NCI-H2081 (cell line): ENCODE data around the gene MFSD1.

ENCODE experiments used
- DNase-seq, 2 experiments: peaks; one replicate each; lab custom pipeline; 2025; lab: John Stamatoyannopoulos, UW

MFSD1 gene

GRCh38 chr3:158819282-158819681 lies 17.4 kb downstream of the MFSD1 start:
- DNase-seq = no peak

GRCh38 chr3:158820521-158820920 lies 18.7 kb downstream of the MFSD1 start:
- no peak for DNase-seq

- DNase-seq = no peak
These were observed 20.0 kb downstream of the MFSD1 start for GRCh38 chr3:158821847-158822246.

GRCh38 chr3:158823426-158823825 lies 21.6 kb downstream of the MFSD1 start:
- DNase-seq = no peak

- no peak for DNase-seq
These were observed 25.9 kb downstream of the MFSD1 start for GRCh38 chr3:158827773-158828172.

GRCh38 chr3:158830391-158830790 lies 28.5 kb downstream of the MFSD1 start:
- DNase-seq = no peak

GRCh38 chr3:158831861-158832260 lies 30.0 kb downstream of the MFSD1 start:
- no peak for DNase-seq

GRCh38 chr3:158835631-158836030 lies 33.8 kb downstream of the MFSD1 start:
- DNase-seq = no peak

- DNase-seq = no peak
These were observed 34.5 kb downstream of the MFSD1 start for GRCh38 chr3:158836312-158836711.

- DNase-seq = no peak
These were observed 35.4 kb downstream of the MFSD1 start for GRCh38 chr3:158837240-158837639.

- DNase-seq = no peak
These were observed 38.1 kb downstream of the MFSD1 start for GRCh38 chr3:158839966-158840365.

- DNase-seq = no peak
These were observed 39.5 kb downstream of the MFSD1 start for GRCh38 chr3:158841387-158841786.

GRCh38 chr3:158842976-158843375 lies 41.1 kb downstream of the MFSD1 start:
- no peak for DNase-seq

- peak; percentile 61 to 75 for DNase-seq
These were observed 44.0 kb downstream of the MFSD1 start for GRCh38 chr3:158845765-158846350.

- no peak for DNase-seq
These were observed 45.1 kb downstream of the MFSD1 start for GRCh38 chr3:158846803-158847451.

GRCh38 chr3:158847452-158847821 lies 45.6 kb downstream of the MFSD1 start:
- DNase-seq = no peak

- DNase-seq = no peak
These were observed 46.0 kb downstream of the MFSD1 start for GRCh38 chr3:158847885-158848284.

- DNase-seq = no peak
These were observed 47.9 kb downstream of the MFSD1 start for GRCh38 chr3:158849757-158850156.

GRCh38 chr3:158859362-158859761 lies 57.5 kb downstream of the MFSD1 start:
- no peak for DNase-seq

GRCh38 chr3:158863247-158863646 lies 61.4 kb downstream of the MFSD1 start:
- no peak for DNase-seq

- peak in 1 of 2 experiments; percentile 22 for DNase-seq
These were observed 62.6 kb downstream of the MFSD1 start for GRCh38 chr3:158864492-158864891.

GRCh38 chr3:158875700-158876099 lies 73.8 kb downstream of the MFSD1 start:
- no peak for DNase-seq
